Choroid plexus epithelial cell (primary cell): ENCODE data around the gene LGALS4.

Experiments
- DNase-seq: peaks from one replicate; pipeline ENCODE4 v3.0.0-alpha.2; 2010; ENCODE audit warnings: low read depth
- H3K4me3 ChIP-seq: 2 replicates; pipeline ENCODE4 v1.5.1; 2011; ENCODE audit warnings: low read depth, mild to moderate bottlenecking, control low read depth, low read length, moderate library complexity
- TF ChIP-seq, protein P1 (sequence below): conservative IDR thresholded peaks from 2 replicates; pipeline ENCODE4 v1.5.1; 2011; ENCODE audit warnings: low read depth, mild to moderate bottlenecking, control low read depth, inconsistent platforms, low read length, moderate library complexity

LGALS4 gene

DNA sequence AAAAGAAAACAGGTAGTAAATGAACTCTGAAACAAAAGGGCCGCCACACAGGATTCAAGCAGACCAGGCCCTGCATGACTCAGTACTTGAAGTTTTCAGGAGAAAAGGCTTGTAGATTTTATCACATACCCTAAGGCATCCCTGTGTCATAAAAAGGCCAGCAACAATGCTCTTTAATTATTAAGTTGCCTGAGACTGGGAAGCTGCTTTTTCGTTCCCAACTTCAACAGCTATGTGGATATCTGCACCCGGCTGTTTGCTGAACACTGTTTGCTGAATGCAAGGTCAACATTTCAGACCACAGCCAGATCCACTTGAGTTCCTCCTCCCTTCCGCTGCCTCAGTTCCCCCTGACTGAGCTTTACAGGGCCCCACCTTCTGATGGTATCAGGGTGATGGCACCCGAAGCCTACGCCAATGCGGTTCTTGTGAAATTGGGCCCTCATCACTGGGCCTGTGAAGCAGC lies 24.9 kb upstream of the LGALS4 start:
- no peak for DNase-seq
- H3K4me3 ChIP-seq = no peak overlapping the region
- TF ChIP-seq, protein P1, sequence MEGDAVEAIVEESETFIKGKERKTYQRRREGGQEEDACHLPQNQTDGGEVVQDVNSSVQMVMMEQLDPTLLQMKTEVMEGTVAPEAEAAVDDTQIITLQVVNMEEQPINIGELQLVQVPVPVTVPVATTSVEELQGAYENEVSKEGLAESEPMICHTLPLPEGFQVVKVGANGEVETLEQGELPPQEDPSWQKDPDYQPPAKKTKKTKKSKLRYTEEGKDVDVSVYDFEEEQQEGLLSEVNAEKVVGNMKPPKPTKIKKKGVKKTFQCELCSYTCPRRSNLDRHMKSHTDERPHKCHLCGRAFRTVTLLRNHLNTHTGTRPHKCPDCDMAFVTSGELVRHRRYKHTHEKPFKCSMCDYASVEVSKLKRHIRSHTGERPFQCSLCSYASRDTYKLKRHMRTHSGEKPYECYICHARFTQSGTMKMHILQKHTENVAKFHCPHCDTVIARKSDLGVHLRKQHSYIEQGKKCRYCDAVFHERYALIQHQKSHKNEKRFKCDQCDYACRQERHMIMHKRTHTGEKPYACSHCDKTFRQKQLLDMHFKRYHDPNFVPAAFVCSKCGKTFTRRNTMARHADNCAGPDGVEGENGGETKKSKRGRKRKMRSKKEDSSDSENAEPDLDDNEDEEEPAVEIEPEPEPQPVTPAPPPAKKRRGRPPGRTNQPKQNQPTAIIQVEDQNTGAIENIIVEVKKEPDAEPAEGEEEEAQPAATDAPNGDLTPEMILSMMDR = no peak

DNA sequence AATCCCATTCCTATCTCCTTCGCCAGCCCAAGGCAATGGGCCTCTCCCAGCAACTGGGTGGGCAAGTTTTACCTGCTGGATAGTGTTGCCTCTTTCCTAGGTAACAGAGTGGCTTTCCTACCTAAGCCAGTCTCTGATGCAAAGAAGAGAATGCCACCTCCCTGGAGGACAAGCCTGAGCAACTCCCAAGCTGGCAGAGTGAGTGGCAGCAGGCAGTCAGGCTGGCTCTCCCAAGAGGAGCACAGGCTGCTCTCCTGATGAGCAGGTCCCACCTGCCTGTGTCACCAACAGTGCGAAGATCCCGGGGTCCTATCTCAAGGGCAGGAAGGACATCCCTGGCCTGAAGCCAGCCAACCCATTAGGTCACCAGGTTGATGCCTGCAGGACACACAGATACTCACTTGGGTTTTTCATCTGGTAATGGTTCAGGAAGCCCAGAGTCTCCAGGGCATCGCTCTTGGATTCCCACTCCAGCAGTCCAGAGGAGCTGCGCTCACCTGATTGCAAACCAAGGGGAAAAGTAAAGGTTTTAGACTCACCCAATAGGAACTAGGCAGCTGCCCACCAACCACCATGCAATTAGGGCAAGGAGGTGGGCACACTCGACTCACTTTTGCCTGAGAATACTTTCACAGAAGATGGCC lies 24.4 kb upstream of the LGALS4 start:
- H3K4me3 ChIP-seq = no peak overlapping the region
- no peak for DNase-seq
- TF ChIP-seq, protein P1 = no peak

DNA sequence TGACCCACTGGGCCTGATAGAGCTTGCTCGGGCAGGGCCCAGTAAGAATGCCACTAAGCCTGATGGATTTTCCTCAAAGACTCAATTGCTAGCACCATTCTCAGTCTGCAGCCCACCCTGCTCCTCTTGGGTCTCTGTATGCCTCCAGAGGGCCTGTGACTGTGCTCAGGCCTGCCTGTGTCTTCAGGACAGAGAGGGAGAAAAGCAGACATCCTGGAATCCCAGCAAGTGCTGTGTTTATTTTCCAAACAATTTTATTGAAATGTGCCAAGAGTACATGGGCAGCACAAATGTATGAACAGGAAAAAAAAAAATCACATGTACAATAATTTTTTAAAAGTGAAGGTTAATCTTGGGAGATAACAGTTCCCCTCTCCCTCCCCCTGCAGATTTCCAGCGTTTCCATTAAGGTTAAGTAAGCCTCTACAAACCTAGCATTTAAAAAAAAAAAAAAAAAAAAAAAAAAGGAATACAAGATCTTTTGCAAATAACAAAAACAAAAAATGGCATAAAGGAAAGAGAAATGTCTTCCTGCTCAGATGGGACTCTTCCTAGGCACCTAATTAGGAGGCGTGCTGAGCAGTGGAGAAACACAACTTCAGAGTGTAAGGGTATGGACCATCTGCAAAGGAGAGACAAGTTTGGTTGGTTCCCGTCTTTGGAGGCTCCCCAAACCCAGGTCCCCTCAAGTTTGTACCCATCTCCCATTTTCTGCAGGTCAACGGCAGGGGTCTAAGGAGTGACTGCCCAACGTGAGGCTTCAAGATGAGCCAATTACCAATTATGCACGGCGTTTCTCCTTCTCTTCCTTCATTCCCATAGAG lies 23.6 kb upstream of the LGALS4 start:
- TF ChIP-seq, protein P1 = no peak
- no peak for DNase-seq
- H3K4me3 ChIP-seq = no peak overlapping the region

DNA sequence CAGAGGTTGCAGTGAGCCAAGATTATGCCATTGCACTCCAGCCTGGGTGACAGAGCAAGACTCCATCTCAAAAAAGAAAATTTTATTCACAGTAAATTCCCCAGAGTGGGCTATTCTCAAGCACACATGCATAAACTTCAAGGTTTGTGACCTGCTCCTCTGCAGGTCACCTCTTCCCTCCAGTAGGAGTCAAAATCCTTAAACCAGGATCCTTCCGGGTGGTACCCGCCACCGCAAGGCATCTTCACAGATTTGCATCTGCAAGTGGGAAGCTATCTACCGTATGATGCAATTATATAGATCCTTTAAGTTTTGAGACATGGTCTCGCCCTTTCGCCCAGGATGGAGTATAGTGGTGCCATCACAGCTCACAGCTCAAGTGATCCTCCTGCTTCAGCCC lies 21.8 kb upstream of the LGALS4 start:
- no peak overlapping the region for H3K4me3 ChIP-seq
- DNase-seq = no peak
- TF ChIP-seq, protein P1 = no peak

DNA sequence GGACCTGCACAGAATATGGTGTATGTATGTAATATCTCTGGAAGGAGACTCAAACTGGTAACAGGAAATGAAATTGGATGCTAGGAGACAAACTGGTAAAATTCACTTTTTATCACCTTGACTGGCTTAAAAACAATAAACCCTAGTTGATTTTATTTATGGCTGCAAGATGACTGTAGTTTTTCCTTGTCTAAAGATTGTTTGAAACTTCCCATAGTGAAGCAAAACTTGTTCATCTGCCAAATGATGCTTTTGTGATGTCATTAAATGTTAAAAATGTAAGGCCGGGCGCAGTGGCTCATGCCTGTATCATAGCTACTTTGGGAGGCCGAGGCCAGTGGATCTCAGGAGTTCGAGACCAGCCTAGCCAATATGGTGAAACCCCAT lies 21.4 kb upstream of the LGALS4 start:
- DNase-seq = no peak

DNA sequence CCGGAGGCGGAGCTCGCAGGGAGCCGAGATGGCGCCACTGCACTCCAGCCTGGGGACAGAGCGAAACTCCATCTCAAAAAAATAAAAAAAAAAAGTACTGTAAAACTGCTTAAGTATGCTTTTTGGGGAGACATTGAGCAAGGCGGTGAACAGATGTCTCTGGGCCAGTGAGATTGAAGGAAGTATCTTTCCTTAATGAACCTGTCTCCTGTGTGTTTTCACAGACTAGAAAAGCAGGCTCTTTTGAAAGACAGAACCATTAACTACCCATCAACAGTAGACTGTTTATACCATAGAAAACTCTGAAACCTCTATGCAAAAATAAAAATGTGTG lies 20.3 kb upstream of the LGALS4 start:
- TF ChIP-seq, protein P1 = no peak
- no peak for DNase-seq

More for the DNA sequence above, 21.4 kb upstream of the LGALS4 start:
- TF ChIP-seq, protein P1 = no peak
- no peak overlapping the region for H3K4me3 ChIP-seq

DNA sequence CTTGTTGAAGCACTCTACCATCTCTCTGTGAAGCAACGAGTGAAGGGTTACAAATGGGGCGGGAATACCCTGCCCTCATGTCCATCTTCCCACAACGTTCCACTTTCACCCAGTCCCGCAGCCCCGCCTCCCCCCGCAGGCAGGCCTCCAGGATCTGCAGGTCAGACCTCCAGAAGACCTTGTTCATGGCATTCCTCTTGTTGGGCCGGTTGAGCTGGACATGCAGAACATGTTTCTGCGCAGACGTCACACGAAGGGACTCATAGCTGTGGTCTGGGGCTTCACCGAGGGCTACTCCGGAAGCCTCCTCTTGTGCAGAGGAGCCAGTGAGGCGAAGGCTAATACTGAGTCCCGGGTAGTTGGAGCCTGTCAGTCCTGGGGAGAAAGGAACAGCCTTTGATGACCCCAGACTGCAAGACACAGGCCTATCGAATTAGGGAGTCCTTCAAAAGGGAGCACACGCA lies 18.4 kb upstream of the LGALS4 start:
- TF ChIP-seq, protein P1 = no peak
- DNase-seq = peak; percentile 99
- peak overlapping the region; percentile 76 for H3K4me3 ChIP-seq

More for the DNA sequence above, 20.3 kb upstream of the LGALS4 start:
- H3K4me3 ChIP-seq = no peak overlapping the region
